T-helper 1 cell (primary cell): ENCODE results near the gene USP22.
"Not testable (repeated sequence)": the region's sequence is repeated elsewhere in the genome, so short reads cannot be mapped to it uniquely, and the experiment has no call there.

Experiments used
- DNase-seq, 5 donors: peaks; one replicate each; pipeline ENCODE4 v3.0.0-alpha.2; 2012 to 2020

Gene USP22

DNA sequence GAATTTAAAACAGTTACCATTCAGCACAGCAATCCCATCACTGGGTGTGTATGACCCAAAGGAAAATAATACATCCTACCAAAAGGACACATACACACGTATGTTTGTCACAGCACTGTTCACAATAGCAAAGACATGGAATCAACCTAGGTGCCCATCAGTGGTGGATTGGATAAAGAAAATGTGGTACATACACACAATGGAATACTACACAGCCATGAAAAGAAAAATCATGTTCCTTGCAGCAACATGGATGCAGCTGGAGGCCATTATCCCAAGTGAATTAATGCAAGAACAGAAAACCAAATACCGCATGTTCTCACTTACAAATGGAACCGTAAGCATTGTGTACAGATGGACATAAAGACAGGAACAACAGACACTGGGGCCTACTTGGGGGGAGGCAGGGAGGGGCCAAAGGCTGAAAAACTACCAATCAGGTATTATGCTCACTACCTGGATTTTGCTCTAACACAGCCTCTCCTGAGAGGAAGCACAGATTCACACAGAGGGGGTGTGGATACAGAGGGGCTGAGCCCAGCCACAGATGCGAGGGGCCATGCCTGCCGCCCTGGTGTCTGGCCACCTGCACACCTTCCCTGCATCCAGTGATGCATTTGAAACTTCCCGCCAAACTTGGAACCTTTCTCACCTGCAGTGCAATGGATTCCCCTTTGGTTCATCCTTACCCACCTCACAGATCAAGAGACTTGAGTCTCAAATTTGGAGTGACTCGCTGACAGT, 55.9 kb downstream of the USP22 start:
- no peak for DNase-seq

- DNase-seq, result no peak
Measured at GRCh38 chr17:20983359-20983637, 59.5 kb downstream of the USP22 start.

DNA sequence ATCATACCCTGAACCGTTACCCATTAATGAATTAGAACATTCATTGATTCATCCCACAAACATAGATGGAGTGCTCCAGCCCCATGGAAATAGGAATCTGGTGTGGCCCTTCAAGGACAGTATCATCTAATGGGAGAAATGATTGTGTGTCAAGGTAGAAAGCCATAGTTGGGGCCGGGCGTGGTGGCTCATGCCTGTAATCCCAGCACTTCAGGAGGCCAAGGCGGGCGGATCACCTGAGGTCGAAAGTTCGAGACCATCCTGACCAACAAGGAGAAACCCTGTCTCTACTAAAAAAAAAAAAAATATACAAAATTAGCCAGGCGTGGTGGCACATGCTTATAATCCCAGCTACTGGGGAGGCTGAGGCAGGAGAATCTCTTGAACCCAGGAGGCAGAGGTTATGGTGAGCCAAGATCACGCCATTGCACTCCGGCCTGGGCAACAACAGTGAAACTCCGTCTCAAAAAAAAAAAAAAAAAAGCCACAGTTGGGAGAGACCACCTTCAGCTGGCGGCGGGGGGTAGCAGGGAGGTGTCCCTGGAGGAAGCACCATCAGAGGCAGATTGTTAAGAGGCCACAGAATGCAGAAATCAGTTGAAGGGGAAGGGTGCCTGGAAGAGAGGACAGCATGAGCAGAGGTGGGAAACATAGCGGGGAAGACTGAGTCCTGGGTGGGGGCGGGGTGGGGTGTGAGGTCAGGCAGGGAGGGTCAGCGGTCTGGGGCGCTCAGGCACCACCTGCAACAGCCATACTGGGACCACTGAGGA, 60.0 kb downstream of the USP22 start:
- no peak for DNase-seq

DNA sequence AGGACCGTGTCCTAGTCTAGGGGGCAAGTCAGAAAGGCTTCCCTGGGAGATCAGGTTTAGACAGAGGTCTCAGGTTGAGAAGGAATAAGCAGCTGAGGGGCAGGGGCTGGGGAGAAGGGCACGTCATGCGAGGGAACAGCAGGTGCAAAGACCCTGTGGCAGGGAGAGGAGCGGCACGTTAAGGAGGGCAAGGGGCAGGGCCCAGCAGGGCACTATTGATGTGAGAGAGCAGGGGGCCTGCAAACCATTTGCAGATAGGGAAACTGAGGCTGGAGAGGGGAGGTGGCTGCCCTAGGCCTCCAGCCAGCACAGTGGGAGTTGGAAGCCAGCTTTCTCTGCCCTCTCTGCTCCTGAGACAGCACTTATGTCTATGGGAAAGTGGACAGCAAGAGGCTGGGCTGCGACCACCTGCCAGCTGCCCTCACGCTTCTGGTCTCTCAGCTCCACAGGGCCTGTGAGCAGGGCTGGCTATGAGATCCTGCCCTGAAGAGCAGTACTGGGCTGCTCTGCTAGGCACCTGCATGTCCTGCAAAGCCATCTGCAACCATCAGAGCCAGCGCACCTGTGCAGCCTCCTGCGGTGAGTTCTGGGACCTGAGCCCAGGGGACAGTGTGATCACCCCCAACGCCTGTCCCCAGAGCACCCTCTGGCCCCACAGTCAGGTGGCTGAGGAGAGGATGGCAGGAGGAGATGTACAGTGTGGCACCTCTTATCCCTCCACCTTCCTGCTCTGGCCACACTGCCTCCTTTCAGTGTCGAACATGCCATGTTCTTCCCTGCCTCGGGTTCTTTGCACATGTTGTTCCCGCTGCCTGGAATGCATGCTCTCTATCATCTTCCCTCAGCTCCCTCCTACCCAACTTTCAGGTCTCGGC, 61.5 kb downstream of the USP22 start:
- no peak for DNase-seq

GRCh38 chr17:20979792-20980083, 63.1 kb downstream of the USP22 start:
- DNase-seq, result no peak

GRCh38 chr17:20979007-20979791, 63.6 kb downstream of the USP22 start:
- DNase-seq, result not testable (repeated sequence)

DNA sequence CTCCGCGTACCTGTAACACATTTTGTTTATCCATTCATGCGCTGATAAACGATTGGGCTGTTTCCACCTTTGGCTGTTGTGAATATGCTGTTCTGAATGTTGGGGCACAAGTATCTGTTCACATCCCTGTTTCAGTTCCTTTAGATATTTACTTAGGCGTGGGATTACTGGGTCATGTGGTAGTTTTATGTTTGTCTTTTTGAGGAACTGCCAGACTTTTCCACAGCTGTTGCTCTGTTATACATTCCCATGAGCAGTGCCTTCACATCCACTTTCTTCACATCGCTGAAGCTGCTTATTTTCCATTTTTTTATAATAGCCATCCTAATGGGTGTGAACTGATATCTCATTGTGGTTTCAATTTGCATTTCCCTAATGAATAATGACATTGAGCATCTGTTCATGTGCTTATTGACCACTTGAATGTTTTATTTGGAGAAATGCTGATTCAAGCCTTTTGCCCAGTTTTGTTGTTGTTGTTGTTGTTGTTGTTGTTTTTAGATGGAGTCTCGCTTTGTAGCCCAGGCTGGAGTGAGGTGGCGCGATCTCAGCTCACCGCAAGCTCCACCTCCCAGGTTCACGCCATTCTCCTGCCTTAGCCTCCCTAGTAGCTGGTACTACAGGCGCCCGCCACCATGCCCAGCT, 65.1 kb downstream of the USP22 start:
- DNase-seq, result not testable (repeated sequence)

- DNase-seq, result no peak
Measured at GRCh38 chr17:20975566-20975965, 67.2 kb downstream of the USP22 start.

GRCh38 chr17:20970329-20970728, 72.5 kb downstream of the USP22 start:
- DNase-seq, result no peak

- DNase-seq, result no peak
Measured at GRCh38 chr17:20968913-20969616, 73.7 kb downstream of the USP22 start.

DNA sequence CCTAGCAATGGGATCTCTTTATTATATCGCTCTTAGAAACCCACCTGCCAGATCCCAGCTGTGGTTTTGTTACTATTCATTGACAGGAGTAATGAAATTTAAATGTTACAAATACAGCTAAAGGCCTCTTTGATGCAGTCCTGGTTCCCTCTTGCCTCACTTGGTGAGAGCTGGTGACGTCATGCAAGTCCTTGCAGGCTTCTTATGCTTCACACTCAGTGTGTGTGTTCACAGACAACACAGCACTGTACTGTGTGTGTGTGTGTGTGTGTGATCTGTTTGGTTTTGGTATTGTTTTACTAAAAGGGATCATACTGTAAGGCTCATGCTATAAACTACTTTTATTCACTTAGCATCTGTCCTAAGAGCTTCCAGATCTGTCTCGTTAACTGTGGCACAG, 75.0 kb downstream of the USP22 start:
- DNase-seq, result no peak

GRCh38 chr17:20966870-20967269, 75.9 kb downstream of the USP22 start:
- no peak for DNase-seq

DNA sequence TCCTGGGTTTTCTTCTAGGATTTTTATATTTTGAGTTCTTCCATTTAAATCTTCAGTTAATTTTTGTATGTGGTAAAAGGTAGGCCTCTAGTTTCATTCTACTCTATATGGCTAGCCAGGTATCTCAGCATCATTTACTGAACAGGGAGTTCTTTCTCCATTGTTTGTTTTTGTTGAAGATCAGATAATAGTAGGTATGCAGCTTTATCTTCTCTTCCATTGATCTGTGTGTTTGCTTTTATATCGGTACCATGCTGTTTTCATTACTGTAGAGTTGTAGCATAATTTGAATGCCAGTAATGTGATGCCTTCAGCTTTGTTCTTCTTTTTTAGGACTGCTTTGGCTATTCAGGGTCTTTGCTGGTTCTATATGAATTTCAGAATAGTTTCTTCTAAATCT, 77.3 kb downstream of the USP22 start:
- DNase-seq, result no peak

- DNase-seq, result no peak
Measured at GRCh38 chr17:20961586-20961985, 81.2 kb downstream of the USP22 start.

DNA sequence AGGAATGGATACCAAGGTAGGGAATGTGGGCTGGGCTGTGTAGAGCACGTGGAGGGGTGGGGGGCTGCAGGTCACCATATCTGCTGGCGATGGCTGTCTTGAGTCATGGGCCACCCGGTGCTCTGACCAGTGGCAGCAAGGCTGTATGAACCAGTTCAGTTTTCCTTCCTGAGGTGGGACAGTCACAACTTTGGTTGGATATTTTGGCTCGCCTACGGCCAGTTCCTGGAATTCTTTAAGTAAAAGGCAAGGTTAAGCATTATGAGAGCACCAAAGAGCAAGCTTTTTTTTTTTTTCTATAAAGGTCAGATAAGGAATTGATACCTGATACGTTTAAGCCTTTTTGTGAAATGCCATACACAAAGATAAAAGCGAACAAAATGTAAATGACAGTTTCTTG, 81.9 kb downstream of the USP22 start:
- DNase-seq, result no peak

- DNase-seq, result no peak
Measured at GRCh38 chr17:20955427-20956323, 87.1 kb downstream of the USP22 start.

GRCh38 chr17:20954794-20955193, 88.0 kb downstream of the USP22 start:
- DNase-seq, result no peak

DNA sequence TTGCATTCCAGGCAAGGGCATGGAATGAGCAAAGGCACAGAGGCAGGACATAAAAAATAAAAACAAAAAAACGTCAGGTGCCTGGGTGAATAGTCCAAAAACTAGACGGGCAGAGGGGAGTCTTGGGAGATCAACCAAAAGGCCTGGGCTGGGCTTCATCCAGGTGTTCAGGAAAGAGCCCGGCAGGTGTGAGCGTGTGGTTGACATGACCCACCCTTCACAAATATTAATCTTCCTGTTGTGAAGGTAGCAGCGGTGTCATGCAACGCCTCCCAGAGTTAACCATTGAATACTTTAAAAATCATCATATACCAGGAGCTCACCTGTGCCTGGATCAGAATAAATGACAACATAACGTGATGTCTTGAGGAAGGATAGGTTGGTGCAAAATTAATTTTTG, 90.6 kb downstream of the USP22 start:
- DNase-seq, result no peak
